Measurements from ENCODE around the gene RTN3.
"Not testable (repeated sequence)": the region's sequence is repeated elsewhere in the genome, so short reads cannot be mapped to it uniquely, and the experiment has no call there.

RTN3 gene

DNA sequence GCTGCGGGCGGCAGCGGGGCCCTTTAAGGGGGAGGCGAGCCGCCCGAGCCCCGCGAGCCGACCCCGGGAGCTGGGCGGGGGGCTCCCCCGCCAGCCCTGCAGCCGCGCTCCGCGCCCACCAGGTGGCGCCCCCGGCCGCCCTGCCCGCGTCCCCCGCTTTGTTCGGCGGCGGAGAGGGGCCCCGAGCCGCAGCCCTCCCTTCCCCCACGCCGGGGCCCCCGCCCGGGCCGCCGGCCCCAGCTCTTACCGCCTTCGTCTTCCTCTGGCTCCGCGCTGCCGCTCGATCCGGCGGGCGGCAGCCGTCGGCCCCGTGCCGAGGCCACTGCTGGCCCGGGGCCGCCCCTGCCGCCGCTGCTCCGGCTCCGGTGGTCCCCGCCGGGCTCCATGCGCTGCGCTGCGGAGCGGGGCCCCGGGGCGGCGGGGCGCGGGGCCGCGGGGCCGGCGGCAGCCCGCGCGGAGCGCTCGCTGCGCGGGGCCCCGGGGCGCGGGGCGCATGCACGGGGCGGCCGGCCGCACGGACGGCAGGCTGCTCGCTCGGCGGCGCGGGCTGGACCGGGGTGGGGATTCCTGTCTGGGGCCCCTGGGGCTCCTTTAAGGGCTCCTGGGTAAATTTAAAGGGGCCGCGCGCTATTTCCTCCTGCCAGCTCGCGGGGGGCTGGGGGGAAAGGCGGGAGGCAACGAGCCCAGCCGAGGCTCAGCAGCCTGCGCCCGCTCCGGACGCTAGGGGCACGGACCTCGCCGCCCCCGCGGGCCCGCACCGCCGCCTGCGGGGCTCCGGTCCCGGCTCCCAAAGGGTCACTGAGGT is 87.1 kb downstream of the RTN3 start, which contains the start of gene ZFTA:
ZFTA (minus strand) TSS at position 539 of the 805 bp plus-strand sequence; CDS start at position 386, 153 bp downstream.
- DNase-seq (ENCODE audit: low read depth): peak; percentile 65

DNA sequence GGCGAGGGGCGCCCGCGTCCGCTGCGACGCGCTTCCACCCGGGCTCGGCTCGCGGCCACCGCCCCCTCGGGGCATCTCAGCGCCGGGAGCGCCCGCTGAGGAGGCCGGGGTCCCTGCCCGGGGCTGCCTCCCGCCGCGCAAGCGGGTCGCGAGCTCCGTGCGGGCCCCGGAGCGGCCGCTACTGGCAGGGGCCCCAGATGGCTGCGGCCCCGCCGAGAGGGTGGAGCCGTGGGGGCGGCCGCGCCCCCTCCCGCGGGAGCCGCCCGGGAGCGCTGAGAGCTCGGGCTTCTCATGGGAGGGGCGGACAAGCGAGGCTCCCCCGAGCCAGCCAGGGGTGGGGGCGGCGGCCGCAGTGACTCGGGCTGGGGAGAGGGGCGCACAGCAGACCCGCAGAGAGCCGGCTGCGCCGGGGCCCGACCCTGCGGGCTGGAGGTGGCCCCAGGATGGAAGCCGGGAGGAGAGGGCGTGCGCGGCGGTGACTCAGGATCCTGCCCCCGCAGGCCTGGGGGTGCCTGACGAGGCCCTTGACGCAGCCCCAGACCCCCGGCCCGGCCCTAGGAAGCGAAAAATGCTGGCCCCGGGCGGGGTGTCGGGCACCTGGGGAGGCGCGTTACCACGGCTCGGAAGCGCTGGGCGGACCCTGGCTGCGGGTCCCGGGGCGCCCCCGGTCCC is 87.9 kb downstream of the RTN3 start:
- peak; percentile 19 for DNase-seq (ENCODE audit: low read depth)

DNA sequence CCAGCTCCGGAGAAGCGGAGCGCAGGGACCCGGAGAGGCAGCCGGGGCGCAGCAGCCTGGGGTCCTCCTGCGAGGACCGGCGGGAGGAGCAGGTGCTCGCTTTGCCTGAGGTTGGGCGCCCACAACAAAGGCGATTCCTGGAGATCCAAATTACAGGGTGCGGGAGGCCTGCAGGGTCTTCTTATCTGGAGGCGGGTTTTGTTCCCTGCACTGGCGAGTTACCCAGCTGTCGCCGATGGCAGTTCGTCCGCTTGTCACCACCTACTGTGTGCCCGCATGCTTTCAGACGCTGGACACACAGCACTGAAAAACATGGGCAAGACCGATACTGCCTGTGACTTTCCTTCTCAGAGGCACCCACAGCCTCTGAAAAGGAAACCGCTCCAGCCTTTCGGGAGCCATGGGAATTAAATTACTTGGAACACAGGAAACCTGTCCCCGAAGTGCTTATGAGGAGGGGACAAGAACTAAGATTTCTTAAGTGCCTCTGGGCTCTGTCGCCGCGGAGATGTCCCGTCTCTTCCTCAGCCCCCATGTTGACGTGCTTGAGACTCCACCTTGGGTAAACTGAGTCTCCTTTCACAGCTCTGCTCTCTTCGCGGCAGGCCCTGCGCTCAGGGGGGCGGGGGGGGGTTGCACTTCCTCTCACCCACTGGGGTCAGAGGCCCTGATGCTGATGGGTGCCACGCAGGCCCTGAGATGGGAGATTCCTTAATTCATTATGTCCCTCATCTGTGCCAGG is 88.6 kb downstream of the RTN3 start:
- no peak for DNase-seq (ENCODE audit: low read depth)

DNA sequence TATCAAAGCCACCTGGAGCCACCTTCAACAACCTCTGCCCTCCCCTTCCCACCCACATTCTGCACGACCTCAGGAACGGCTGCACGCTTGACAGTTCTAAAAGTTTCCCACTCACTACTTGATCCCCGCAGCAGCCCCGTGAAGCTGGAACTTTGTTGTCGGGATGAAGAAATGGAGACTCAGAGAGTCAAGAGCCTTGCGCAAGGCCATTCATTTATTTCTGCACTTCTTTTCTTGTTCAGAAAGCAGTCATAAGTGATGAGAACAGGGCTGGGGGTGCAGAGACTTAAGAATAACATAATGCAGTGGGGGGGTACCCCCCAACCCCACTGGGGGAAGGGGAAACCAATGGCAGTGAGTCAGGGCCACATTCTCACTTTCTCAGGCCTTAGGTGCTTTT is 89.5 kb downstream of the RTN3 start:
- DNase-seq (ENCODE audit: low read depth): no peak

DNA sequence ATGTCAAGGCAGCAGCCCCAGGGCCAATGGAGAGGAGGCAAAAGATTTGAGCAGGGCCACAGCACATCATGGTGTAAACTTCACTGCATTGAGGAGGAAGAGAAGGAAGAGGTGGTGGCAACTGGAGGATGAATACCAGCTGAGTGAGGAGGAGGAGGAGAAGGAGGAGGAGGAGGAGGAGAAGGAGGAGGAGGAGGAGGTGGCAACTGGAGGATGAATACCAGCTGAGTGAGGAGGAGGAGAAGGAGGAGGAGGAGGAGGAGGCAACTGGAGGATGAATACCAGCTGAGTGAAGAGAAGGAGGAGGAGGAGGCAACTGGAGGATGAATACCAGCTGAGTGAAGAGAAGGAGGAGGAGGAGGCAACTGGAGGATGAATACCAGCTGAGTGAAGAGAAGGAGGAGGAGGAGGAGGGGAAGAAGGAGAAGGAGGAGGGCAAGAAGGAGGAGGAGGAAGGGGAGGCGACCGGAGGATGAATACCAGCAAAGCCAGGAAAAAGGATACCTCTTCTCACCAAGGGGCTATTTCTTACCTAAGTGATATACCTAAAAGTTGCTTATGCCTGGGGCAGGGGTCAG is 90.5 kb downstream of the RTN3 start:
- DNase-seq (ENCODE audit: low read depth): not testable (repeated sequence)

DNA sequence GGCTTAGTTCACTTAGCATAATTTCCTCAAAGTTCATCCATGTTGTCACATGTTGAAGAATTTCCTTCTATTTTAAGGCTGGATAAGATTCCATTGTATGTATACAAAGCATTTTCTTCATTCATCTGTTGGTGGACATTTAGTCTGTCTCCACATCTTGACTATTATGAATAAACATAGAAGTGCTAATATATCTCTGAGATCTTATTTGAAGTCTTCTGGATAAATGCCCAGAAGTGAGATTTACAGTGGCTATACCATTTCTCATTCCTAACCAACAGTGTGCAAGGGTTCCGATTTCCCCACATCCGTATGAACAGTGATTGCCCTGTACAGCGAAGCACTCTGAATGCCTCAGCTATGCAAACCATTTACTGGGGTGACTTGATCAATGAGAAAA is 93.9 kb downstream of the RTN3 start:
- no peak for DNase-seq (ENCODE audit: low read depth)

DNA sequence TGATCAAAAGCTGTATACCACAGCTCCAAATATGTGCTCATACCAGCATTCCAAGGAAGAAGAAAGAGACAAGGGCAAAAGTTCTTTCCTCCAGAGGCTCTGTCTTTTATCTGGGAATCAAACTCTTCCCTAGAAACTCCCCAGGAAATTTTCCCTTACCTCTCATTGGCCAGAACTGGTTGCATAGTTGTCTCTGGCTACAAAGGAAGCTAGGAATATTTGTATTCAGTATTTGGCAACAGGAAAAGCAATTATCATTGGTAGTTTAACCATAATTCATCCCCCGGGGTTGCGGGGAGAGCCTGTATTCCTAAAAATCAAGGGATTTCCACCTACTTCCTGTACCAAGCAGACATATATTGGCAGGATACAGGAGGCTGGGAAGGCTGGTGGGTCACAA is 97.7 kb downstream of the RTN3 start:
- DNase-seq (ENCODE audit: low read depth): no peak

DNA sequence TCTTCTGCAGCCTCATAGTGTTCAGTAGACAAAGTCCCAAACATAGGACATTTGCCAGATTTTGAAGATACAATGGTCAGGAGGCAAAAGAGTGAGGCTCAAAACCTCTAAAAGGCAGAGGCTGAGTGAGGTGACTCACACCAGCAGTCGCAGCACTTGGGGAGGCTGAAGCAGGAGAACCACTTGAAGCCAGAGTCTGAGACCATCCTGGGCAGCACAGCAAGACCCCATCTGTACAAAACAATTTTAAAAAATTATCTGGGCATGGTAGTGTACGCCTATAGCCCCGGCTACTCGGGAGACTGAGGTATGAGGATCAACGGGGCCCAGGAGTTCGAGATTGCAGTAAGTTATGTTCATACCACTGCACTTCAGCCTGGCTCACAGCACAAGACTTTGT is 101.4 kb downstream of the RTN3 start:
- DNase-seq (ENCODE audit: low read depth): no peak

DNA sequence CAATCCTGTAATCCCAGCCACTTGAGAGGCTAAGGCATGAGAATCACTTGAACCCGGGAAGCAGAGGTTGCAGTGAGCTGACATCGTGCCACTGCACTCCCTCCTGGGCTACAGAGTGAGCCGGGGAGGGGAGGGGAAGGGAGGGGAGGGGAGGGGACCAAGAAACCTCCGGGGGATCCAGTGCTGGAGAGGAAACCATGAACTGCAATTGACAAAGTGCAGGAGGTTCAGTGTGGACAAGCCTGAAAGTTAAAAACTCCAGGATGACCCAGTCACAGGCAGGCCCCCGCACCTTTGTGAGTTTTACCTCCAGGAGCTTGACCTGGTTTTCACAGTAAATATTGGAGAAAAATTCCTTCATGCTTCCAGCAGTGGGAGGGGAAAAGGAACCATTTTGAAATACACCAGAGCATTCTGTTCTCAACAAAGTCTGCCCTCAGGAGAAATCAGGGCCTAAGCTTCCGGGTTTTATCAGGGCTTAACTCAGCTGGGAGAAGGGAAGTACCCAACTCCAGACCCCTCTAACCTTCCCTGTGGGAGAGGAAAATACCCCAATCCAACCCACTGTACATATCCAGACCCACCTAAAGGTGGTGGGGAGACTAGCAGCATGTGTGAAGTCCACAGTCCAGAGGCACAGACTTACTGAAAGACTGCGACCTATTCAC is 102.8 kb downstream of the RTN3 start:
- no peak for DNase-seq (ENCODE audit: low read depth)

DNA sequence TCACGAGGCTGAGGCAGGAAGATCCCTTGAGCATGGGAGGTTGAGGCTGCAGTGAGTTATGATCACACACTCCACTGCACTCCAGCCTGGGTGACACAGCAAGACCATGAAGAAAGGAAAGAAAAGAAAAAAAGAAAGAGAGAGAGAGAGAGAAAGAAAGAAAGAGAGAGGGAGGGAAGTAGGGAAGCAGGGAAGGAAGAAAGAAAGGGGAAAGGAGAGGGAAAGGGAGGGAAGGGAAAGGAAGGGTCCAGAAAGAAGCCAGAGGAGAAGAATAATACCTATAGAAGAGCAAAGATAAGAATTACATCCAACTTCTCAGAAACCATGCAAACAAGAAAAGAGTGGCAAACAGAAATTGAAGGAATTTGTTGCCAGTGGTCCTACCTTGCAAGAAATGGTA is 104.5 kb downstream of the RTN3 start:
- no peak for DNase-seq (ENCODE audit: low read depth)

DNA sequence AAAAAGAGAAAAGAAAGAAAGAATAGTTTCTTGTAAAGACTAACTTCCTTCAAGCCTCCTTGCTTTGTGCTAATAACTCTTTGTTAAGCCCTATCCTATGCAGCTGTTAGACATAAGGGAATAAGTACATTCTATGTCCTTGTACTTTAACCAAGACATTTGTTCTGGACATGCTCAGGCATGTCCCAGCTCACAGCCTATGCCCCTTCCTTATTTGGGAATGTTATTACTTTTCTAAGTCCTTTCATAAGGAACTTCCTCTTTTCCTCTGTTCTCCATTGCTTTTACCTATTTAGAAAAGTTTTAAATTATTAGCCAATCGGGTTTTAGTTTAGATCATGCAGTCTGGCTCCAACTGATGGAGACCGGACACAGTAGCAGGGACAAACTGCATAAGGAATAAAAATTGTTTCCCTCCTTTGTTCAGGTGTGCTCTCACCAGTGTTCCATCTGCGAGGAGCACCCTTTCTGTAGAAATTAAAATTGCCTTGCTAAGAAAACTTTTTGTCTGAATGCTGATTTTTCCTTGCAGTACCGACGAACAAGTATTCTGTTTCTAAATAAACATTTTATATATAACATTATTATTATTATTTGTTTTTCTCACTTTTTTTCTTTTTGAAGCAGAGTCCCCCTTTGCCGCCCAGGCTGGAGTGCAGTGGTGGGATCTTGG is 110.3 kb downstream of the RTN3 start:
- no peak for DNase-seq (ENCODE audit: low read depth)

DNA sequence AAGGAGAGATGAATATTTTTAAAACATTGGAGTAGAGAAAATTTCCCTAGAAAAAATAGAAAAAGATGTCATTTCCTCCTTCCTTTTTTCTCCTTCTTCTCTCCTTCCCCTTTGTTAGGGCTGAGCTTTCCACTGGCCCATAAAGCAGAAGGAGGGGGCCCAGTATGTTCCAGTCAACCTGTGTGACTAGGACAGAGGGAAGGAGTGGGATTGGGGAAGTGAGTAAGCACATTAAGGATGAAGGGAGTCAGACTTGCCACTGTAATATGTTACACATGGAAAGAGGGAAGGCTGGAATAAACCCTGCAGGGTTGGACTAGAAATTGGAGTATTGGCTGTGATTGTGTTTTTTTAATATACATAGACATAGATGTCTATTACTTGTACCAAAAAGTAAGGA is 111.9 kb downstream of the RTN3 start:
- DNase-seq (ENCODE audit: low read depth): no peak

DNA sequence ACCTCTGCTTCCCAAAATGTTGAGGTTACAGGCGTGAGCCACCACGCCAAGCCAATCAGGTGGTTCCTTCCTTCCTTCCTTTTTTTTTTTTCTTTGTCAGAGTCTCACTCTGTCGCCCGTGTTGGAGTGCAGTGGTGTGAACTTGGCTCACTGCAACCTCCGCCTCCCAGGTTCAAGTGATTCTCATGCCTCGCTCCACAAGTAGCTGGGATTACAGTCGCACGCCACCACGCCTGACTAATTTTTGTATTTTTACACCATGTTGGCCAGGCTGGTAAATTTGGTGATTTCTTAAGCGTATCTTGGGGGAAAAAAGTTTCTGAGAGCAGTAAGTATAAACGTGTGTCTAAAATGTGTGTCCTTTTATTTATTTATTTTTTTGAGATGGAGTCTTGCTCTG is 113.8 kb downstream of the RTN3 start:
- DNase-seq (ENCODE audit: low read depth): no peak

DNA sequence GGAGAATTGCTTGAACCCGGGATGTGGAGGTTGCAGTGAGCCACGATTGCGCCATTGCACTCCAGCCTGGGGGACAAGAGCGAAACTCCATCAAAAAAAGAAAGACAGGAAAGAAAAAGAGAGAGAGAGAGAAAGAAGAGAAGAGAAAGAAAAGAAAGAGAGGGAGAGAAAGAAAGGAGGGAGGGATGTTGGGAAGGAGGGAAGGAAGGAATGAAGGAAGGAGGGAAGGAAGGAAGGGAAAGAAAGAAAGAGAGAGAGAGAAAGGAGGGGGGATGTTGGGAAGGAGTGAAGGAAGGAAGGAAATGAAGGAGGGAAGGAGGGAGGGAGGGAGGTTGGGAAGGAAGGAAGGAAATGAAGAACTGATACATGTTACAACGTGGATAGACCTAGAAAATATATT is 119.6 kb downstream of the RTN3 start:
- DNase-seq (ENCODE audit: low read depth): no peak

DNA sequence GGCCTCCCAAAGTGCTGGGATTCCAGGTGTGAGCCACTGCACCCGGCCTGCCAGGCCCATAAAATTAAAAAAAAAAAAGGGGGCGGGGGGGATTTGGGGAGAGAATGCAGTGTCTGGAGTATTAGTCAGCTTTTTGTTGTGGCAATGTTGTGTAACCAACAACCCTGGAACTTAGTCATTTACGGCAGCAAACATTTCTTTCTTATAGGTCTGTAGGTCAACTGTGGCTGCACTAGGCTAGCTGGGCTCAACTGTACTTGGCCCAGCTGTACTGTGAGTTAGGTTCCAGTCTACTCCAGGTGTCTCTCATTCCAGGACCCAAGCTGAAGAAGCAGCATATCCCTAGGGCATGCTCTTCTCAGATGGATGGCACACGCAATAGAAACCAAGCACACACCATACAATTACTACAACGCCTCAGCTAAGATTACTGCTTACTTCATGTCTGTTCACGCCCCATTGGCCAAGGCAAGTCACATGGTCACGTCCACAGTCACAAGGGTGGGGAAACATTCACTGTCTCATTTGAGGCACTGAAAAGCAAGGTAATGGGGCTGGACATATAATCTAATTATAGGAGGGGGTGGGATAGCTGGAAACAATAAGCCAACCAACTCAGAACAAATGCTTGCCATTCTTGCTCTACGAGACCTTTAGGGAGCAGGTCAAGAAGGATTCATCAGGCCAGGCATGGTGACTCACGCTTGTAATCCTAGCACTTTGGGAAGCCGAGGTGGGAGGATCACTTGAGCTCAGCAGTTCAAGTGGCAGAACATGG is 121.5 kb downstream of the RTN3 start:
- no peak for DNase-seq (ENCODE audit: low read depth)

DNA sequence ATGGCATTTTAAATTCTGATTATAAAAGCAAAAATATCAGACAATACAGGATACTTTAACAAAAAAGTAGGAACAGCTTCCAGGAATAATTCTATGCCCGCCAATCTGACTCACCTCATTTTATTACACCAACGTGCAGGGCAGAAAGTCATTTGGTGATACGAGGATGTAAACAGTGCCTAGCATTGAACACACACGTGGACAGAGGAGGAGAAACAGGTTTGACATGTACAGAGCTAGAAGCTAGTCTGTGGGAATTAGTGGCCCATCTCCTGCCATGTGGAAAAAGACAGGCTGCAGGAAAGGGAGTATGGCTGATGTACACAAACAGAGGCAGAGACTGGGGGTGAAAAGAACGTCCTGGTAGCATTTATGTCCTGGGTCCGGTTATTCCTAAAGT is 123.0 kb downstream of the RTN3 start:
- no peak for DNase-seq (ENCODE audit: low read depth)

DNA sequence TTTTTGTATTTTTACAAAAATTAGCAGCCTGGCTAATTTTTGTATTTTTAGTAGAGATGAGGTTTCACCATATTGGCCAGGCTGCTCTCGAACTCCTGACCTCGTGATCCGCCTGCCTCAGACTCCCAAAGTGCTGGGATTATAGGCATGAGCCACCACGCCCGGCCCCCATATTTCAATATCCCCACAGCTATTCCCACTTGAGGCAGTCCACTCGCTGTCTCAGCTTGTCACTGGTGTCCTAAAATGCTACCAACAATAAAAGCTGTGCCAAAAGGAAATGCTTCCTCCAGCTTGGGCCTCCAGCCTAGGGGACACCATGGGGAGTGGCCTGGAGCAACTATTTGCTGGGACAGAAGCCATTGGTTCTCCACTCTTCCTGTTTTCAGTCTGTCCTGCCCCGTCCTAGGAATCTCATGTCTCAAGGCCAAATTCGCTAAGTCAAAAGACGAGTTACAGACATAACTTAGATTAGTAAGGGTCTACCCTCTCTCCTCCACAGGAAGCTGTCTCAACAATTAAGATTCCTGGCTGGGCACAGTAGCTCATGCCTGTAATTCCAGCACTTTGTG is 124.6 kb downstream of the RTN3 start:
- DNase-seq (ENCODE audit: low read depth): no peak

Measured in activated T-cell treated with anti-CD3 and anti-CD28 coated beads for 48 hours (primary cell).